NCI-H82 treated with DMSO at 0.1 percent for 48 hours (cell line): ENCODE results near the gene VTI1A.

Source experiments
- DNase-seq: peaks from one replicate; lab custom pipeline; 2025; ENCODE audit not compliant: unreplicated experiment; lab: John Stamatoyannopoulos, UW

Gene VTI1A

GRCh38 chr10:112821663-112822062 lies 374.6 kb downstream of the VTI1A start:
- DNase-seq, result no peak

GRCh38 chr10:112823007-112823406 lies 376.0 kb downstream of the VTI1A start:
- DNase-seq, result no peak

DNA sequence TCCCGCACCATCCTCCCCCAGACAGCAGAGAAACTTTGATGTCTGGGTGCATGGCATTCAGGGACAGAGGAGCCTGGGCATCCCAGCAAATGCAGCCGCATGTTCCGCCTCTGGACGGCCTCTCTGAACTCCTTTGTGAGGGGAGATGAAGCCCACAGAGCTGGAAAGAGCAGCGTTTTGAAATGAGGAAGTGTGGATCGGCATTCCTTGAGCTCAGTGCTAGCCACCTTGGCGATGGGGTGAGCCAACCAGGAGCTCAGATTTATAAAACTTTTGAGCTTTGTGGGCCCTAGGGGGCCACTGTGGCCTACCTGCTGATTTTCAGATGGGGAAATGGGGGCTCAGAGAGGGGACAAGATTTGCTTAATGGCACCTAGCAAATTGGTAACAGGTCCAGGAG lies 376.6 kb downstream of the VTI1A start:
- no peak for DNase-seq

GRCh38 chr10:112826018-112826697 lies 379.1 kb downstream of the VTI1A start:
- no peak for DNase-seq

DNA sequence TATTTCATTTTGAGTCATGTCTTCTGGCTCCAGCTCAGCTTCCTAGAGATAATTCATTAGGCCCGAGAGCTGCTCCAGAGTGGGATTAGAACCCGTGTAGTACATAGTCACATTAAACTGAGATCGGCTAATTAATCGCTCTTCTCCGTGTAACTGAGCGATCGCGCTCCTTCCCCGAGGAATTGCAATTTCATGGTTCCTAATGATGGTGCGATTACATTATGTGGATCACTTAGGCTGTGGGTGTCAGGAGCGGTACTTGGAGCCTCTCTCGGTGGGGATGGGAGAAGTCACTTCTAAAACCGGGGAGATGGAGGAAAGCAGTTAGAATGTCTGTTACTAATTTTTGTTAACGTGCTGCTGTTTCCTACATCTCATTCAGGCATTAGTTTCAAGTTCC lies 380.1 kb downstream of the VTI1A start:
- DNase-seq, result no peak

GRCh38 chr10:112827951-112828350 lies 380.9 kb downstream of the VTI1A start:
- DNase-seq, result no peak

GRCh38 chr10:112831859-112832258 lies 384.8 kb downstream of the VTI1A start:
- DNase-seq, result no peak

DNA sequence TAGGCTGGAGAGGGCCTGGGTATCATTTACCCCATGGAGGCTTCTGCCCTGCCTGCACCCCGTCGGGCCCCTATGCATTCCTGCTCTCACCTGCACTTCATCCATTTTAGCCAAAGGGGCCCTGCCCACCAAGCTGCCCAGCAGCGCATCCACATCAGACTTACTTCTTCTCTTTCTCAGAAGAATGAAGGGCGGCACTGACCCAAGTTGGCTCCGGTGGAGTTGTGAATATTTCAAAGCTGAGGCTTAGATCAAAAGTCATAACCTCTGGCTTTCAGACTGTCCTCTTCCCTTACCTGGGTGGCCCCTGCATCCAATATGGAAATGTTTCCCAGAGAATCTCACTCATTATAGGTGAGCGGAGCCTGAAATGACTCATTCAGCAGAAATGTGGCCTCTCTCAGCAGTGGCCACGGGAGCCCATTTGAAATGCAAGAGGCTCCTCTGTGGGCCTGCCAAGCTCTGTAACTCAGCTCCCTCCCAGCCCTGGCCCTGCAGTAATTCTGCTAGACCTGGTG lies 385.4 kb downstream of the VTI1A start:
- DNase-seq, result no peak

DNA sequence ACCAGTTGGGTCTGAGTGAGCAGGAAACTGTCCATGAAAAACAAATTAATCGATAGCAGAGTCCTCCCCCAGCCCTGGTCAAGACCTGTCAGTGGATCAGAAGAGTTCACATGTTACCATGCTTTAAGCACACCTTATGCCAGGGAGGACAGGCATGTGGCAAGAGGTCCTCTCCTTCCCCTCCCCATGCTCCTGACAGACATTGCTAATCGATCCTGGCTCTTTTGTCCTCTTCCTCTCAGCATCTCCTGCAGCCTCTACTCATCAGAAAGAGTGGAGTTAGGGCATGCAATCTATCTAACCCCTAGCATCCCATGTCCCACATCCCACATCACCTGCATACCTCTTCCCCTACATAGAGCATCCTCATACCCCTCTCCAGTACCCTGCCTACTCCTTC lies 385.9 kb downstream of the VTI1A start:
- no peak for DNase-seq

DNA sequence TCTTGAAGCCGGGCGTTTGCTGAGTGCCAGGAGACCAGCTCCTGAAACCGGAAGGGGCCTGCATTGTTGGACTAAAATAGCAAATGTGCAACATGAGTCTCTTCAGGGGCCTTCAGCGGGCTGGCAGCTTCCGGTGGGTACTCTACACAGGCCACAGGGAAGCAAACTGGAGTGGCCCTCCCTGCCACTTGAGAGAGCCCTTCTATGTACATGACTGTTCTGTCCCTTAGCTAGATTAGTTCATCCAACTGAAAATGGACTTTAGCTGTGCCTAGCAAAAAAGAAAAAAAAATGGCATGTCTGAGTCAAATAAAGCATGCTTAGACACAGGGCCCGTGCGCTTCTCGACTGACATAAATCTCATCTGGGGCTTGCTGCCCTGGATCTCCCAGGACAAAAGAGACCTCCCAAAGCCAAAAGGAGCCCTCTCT lies 387.8 kb downstream of the VTI1A start:
- no peak for DNase-seq

DNA sequence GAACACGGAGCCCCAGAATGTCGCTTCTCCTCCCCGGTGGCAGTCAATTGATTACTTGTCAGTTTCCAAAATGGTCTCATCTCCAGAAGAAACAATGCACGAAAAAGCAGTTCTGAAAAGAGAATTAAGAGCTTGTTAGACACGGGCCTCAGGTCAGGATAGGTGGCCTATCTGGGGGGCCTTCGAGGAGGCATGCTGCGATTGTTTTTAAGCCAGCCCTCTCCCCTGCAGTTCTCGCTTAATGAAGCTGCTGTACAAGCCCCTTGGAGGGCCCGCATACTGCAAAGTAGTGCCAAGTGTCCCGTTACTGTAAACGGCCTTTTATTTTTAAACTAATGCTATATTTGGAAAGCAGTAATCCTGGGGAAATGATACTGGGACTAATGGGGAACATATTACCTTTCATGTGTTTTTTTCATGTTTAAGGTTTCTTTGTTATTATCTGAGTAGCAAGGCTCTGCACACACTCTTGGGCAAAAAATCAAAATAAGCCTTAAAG lies 388.3 kb downstream of the VTI1A start:
- no peak for DNase-seq

- no peak for DNase-seq
Observed at GRCh38 chr10:112835944-112836451, 389.0 kb downstream of the VTI1A start.

DNA sequence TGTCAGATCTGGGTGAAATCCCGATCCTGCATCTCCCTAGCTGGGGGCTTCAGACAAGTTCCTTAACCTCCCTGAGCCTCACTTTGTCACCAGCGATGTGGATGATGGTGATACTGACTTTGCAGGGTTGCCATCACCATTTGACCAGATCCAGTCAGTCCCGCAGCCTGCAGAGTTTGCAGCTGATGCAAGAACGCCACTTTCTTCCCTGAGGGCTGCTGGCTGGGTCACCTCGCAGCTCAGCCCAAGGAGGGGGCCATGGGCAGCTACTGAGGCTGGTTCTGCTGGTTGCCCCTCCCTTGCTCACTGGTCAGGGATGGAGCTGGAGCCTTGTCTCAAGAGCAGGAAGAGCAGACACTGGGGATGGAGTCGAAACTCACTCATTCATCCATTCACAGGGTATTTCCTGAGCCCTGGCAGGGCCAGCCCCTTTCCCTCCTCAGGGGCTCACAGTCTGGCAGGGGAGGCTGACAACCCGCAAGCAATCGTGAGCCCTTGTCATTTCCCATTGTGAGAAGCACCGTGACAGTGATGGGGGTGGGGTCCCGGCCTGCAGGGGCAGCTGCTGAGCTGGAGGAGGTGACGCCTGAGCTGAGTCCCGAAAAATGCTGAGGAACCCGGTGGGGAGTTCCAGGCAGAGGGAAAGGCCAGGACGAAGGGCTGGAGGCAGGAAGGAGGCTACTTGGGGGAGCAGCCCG lies 391.9 kb downstream of the VTI1A start:
- no peak for DNase-seq

DNA sequence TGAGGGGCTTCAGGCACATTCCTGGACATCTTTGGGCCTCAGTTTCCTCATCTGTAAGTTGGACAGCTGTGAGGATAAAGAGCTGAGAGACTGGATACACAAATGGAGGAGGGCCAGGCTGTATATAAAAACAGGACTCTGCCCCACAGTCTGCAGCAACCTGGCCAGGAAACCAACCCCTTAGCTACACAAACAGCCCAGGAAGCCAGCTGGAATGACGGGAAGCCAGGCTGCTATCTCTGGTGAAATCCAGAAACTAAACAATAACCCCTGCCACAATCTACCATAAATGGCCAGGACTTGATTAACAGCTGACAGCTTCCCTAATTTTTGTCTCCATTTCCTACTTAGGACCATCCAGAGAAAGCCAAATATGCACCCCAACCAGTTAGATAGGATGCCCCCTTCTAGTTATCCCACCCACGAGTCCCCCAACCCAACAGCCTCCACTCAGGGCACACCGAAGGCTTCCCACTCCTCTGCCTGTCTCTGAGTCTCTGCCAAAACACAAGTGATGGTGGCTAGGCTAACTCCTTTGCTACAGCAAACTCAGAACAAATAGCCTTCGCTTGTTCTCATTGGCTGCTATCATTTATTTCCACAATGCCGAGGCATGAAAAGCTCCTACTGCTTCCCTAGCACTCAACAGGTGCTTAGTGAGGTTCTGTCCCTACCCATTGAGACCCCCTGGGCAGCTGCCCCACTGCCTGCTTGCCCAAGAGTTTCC lies 393.1 kb downstream of the VTI1A start:
- DNase-seq, result no peak

DNA sequence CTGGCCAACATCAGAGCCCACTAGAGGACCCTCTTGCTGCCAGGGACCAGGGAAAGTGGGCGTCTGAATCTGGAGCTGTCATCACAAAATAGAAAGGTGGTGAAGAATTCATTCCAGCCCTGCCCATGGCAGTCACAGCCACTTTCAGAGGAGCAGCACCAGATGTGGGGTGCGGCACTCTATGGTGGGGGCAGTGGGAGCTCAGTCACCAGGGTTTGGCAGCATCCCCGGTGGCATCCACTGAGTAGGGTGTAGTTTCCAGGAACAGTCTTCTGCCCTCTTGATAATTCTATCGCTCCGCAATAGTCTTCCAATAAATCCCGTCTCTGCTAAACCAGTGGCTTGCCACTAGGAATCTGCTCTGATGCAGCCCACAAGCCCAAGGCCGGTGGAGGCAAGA lies 394.5 kb downstream of the VTI1A start:
- no peak for DNase-seq

DNA sequence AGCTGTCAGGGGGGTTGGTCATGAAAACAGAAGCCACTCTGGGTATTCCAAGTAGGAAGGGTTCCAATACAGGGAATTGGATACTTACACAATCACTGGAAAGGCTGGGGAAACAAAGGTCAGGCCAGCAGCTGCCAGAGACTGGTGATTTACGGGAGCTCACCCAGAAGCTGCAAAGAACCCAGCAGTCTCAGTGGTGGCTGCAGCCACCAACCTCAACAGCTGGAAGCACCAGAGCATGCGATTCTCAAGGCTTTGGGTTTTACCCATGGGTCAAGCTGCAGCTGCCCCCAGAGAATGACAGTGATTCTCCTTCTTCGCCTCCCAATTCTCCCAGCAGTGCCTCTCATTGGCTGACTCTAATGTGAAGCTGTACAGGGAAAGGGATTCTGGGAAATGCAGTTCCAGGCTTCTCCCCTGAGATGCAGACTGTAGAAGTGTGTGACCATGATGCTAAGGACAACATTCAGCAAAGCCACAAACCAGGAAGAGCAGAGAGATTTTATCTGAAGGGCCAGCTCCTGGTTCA lies 395.9 kb downstream of the VTI1A start:
- no peak for DNase-seq

DNA sequence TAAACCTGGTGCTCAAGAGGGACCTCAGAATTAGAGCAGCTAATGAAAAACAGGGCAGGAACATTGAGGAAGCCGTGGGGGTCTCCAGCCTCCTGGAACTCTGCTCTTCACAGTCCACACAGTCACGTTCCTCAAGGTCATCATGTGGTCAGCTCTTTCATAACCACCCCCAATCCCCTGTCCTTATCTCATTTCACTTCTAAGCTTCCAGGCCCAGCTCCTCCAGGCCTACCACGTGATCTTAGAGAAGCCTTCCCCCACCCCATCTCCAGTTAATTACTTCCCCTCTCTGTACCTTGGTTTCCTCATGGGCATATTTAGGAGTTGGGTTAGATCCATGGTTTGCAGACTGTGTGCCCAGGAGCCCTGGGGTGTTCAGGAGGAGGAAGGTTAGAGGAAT lies 396.6 kb downstream of the VTI1A start:
- DNase-seq, result no peak

GRCh38 chr10:112844681-112845544 lies 397.9 kb downstream of the VTI1A start:
- no peak for DNase-seq

GRCh38 chr10:112847778-112848177 lies 400.8 kb downstream of the VTI1A start:
- no peak for DNase-seq

DNA sequence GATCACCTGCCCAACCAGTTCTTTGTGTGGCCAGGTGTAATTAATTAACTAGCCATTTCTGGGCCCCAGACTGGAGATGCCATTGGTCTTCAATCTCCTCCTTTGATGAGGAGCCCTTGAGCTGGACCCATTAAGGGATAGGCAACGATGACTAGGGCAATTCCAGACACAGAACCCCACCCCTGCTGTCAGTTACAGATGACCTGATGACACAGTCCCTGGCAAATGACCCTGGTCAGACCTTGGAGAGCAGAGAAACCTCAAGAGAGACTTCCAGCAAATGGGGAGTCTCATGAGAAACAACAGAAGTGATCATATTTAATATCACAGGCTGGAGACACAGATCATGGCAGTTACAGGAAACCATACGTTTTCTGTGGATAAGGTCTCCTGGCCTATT lies 401.2 kb downstream of the VTI1A start:
- no peak for DNase-seq
